NT2/D1 (cell line): ENCODE results near the gene FOXL3.

Experiments
- SUZ12 ChIP-seq: IDR thresholded peaks from 2 replicates; pipeline ENCODE4 v1.6.1; 2011; ENCODE audit not compliant: insufficient read length, insufficient read depth; ENCODE audit errors: extremely low read depth
- YY1 ChIP-seq: IDR thresholded peaks from 2 replicates; pipeline ENCODE4 v1.6.1; 2011; ENCODE audit not compliant: insufficient read length, insufficient read depth
- ZNF274 ChIP-seq: IDR thresholded peaks from 2 replicates; pipeline ENCODE4 v1.6.1; 2011; ENCODE audit warnings: mild to moderate bottlenecking, low read depth, low read length

DNA sequence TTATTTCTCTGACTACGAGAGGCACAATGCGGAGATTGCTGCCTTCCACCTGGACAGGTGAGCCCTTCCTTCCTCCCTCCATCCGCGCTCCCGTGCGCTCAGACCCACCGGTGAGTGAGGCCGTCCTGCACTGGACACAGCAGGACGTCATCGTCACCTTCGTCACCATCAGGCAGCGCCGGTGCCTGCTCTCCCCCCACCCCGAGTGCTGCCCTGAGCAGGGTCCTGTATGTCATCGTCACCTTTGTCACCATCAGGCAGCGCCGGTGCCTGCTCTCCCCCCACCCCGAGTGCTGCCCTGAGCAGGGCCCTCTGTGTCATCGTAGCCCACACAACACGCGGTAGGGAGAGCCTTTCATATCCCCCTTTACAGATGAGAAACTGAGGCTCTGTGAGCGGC lies 43.5 kb upstream of the FOXL3 start:
- TF ChIP-seq ZNF274 (no peak), YY1 (no peak), SUZ12 (no peak)
